Memory B cell (primary cell): ENCODE results near the gene LRRC71.
A peak's percentile ranks its signal among the peaks of the same experiment; 100 is the strongest.
"Not testable (repeated sequence)": the region's sequence is repeated elsewhere in the genome, so short reads cannot be mapped to it uniquely, and the experiment has no call there.

Experiments
- ATAC-seq: fragments of 150-1000 bp; cut with Tn5 transposase; 2 replicates; pipeline ENCODE4 v1.10.0; 2021; ENCODE audit warnings: low read depth, mild to moderate bottlenecking, moderate library complexity
- DNase-seq, 2 donors: peaks; one replicate each; pipeline ENCODE4 v3.0.0; 2022; ENCODE audit warnings: low spot score in 2 of 2
- H3K27ac Mint-ChIP-seq: one replicate; pipeline ENCODE4 v1.8.0; 2022; ENCODE audit warnings: mild to moderate bottlenecking, moderate library complexity, mixed read lengths
- H3K27me3 Mint-ChIP-seq: one replicate; pipeline ENCODE4 v1.8.0; 2022; ENCODE audit warnings: mixed read lengths
- H3K36me3 Mint-ChIP-seq: one replicate; pipeline ENCODE4 v1.8.0; 2022; ENCODE audit warnings: mild to moderate bottlenecking, mixed read lengths
- H3K4me1 Mint-ChIP-seq: one replicate; pipeline ENCODE4 v1.8.0; 2022; ENCODE audit warnings: mixed read lengths
- H3K4me3 Mint-ChIP-seq: one replicate; pipeline ENCODE4 v1.8.0; 2022; ENCODE audit warnings: mild to moderate bottlenecking, moderate library complexity, mixed read lengths
- H3K9me3 Mint-ChIP-seq: one replicate; pipeline ENCODE4 v1.8.0; 2022; ENCODE audit warnings: mixed read lengths

The LRRC71 gene

GRCh38 chr1:156923670-156924477 lies 3.4 kb downstream of the LRRC71 start:
- Mint-ChIP-seq H3K4me1 (peaks cover 10% of the 10 kb centered on the region), H3K4me3 (no peak overlapping the region), H3K27ac (no peak overlapping the region), H3K27me3 (peaks cover 39% of the 10 kb centered on the region), H3K36me3 (no peaks in the 10 kb centered on the region), H3K9me3 (no peaks in the 10 kb centered on the region)
- no peak for ATAC-seq
- DNase-seq = no peak

- peaks cover 45% of the 10 kb centered on the region for H3K27me3 Mint-ChIP-seq
- ATAC-seq (no peak), DNase-seq (no peak)
- no peak overlapping the region for H3K4me3 Mint-ChIP-seq
- no peaks in the 10 kb centered on the region for H3K9me3 Mint-ChIP-seq
- no peaks in the 10 kb centered on the region for H3K36me3 Mint-ChIP-seq
- peaks cover 10% of the 10 kb centered on the region for H3K4me1 Mint-ChIP-seq
- H3K27ac Mint-ChIP-seq = no peak overlapping the region
Observed at GRCh38 chr1:156924478-156925153, 4.2 kb downstream of the LRRC71 start.

- peaks cover 45% of the 10 kb centered on the region for H3K27me3 Mint-ChIP-seq
- peaks cover 10% of the 10 kb centered on the region for H3K4me1 Mint-ChIP-seq
- no peaks in the 10 kb centered on the region for H3K36me3 Mint-ChIP-seq
- ATAC-seq = no peak
- no peak overlapping the region for H3K27ac Mint-ChIP-seq
- no peak overlapping the region for H3K4me3 Mint-ChIP-seq
- no peak for DNase-seq
- H3K9me3 Mint-ChIP-seq = no peaks in the 10 kb centered on the region
Observed at GRCh38 chr1:156925154-156926010, 5.0 kb downstream of the LRRC71 start.

GRCh38 chr1:156926175-156926574 lies 5.7 kb downstream of the LRRC71 start:
- ATAC-seq = no peak
- Mint-ChIP-seq H3K9me3 (no peaks in the 10 kb centered on the region), H3K36me3 (no peaks in the 10 kb centered on the region), H3K27ac (no peak overlapping the region), H3K4me1 (peaks cover 10% of the 10 kb centered on the region), H3K27me3 (peaks cover 48% of the 10 kb centered on the region), H3K4me3 (no peak overlapping the region)
- DNase-seq = no peak

- not testable (repeated sequence) for H3K4me3 Mint-ChIP-seq, DNase-seq, H3K9me3 Mint-ChIP-seq, ATAC-seq, H3K36me3 Mint-ChIP-seq, H3K27ac Mint-ChIP-seq
- H3K4me1 Mint-ChIP-seq = peaks cover 13% of the 10 kb centered on the region
- peaks cover 48% of the 10 kb centered on the region for H3K27me3 Mint-ChIP-seq
Observed at GRCh38 chr1:156926695-156927094, 6.3 kb downstream of the LRRC71 start.

GRCh38 chr1:156927215-156928042 lies 7.0 kb downstream of the LRRC71 start:
- no peak for DNase-seq
- H3K4me3 Mint-ChIP-seq = no peak overlapping the region
- no peaks in the 10 kb centered on the region for H3K36me3 Mint-ChIP-seq
- peaks cover 44% of the 10 kb centered on the region for H3K27me3 Mint-ChIP-seq
- H3K9me3 Mint-ChIP-seq = no peaks in the 10 kb centered on the region
- peak; percentile 42 for ATAC-seq
- no peak overlapping the region for H3K27ac Mint-ChIP-seq
- peaks cover 13% of the 10 kb centered on the region for H3K4me1 Mint-ChIP-seq

- no peaks in the 10 kb centered on the region for H3K36me3 Mint-ChIP-seq
- peaks cover 47% of the 10 kb centered on the region for H3K27me3 Mint-ChIP-seq
- ATAC-seq (peak; percentile 14), DNase-seq (no peak)
- peaks cover 13% of the 10 kb centered on the region for H3K4me1 Mint-ChIP-seq
- H3K4me3 Mint-ChIP-seq = peak overlapping the region; percentile 47
- H3K27ac Mint-ChIP-seq = no peak overlapping the region
- no peaks in the 10 kb centered on the region for H3K9me3 Mint-ChIP-seq
Observed at GRCh38 chr1:156928043-156928602, 7.7 kb downstream of the LRRC71 start.

- Mint-ChIP-seq H3K36me3 (no peaks in the 10 kb centered on the region), H3K9me3 (no peaks in the 10 kb centered on the region), H3K27ac (no peak overlapping the region), H3K27me3 (peaks cover 51% of the 10 kb centered on the region), H3K4me3 (no peak overlapping the region), H3K4me1 (peaks cover 9% of the 10 kb centered on the region)
- ATAC-seq (no peak), DNase-seq (no peak)
Observed at GRCh38 chr1:156929596-156930238, 9.3 kb downstream of the LRRC71 start.

- Mint-ChIP-seq H3K4me1 (peaks cover 9% of the 10 kb centered on the region), H3K4me3 (no peak overlapping the region), H3K27ac (no peak overlapping the region), H3K36me3 (no peaks in the 10 kb centered on the region), H3K27me3 (peaks cover 47% of the 10 kb centered on the region), H3K9me3 (no peaks in the 10 kb centered on the region)
- DNase-seq (no peak), ATAC-seq (no peak)
Observed at GRCh38 chr1:156930483-156930882, 10.1 kb downstream of the LRRC71 start.

GRCh38 chr1:156931211-156931952 lies 10.9 kb downstream of the LRRC71 start:
- DNase-seq = no peak
- peaks cover 9% of the 10 kb centered on the region for H3K4me1 Mint-ChIP-seq
- H3K27ac Mint-ChIP-seq = no peak overlapping the region
- ATAC-seq = no peak
- H3K27me3 Mint-ChIP-seq = peaks cover 44% of the 10 kb centered on the region
- H3K9me3 Mint-ChIP-seq = no peaks in the 10 kb centered on the region
- no peaks in the 10 kb centered on the region for H3K36me3 Mint-ChIP-seq
- no peak overlapping the region for H3K4me3 Mint-ChIP-seq

- Mint-ChIP-seq H3K27ac (no peak overlapping the region), H3K4me3 (no peak overlapping the region), H3K4me1 (peaks cover 7% of the 10 kb centered on the region), H3K36me3 (no peaks in the 10 kb centered on the region), H3K27me3 (peaks cover 41% of the 10 kb centered on the region), H3K9me3 (no peaks in the 10 kb centered on the region)
- DNase-seq (no peak), ATAC-seq (no peak)
Observed at GRCh38 chr1:156931974-156932710, 11.7 kb downstream of the LRRC71 start.

GRCh38 chr1:156933136-156933535 lies 12.7 kb downstream of the LRRC71 start:
- H3K36me3 Mint-ChIP-seq = no peaks in the 10 kb centered on the region
- no peaks in the 10 kb centered on the region for H3K9me3 Mint-ChIP-seq
- peaks cover 5% of the 10 kb centered on the region for H3K4me1 Mint-ChIP-seq
- H3K27me3 Mint-ChIP-seq = peaks cover 37% of the 10 kb centered on the region
- H3K27ac Mint-ChIP-seq = no peak overlapping the region
- no peak overlapping the region for H3K4me3 Mint-ChIP-seq
- DNase-seq (no peak), ATAC-seq (no peak)
